A549 (cell line): ENCODE data around the gene CPLX1.

Experiments
- E2F6 ChIP-seq: IDR thresholded peaks from 2 replicates; pipeline ENCODE4 v1.6.1; 2012; ENCODE audit warnings: low read depth, borderline replicate concordance
- MAZ ChIP-seq: fragments of 150-350 bp; IDR thresholded peaks from 2 replicates; pipeline ENCODE4 v1.6.1; 2014; ENCODE audit warnings: antibody characterized with exemption, low read depth, low read length, borderline replicate concordance
- RCOR1 ChIP-seq: fragments of 150-350 bp; IDR thresholded peaks from 2 replicates; pipeline ENCODE4 v1.6.1; 2014; ENCODE audit warnings: antibody characterized with exemption, low read length, low read depth
- REST ChIP-seq: fragments of 200-600 bp; sonication (generic); IDR thresholded peaks from 2 replicates; pipeline ENCODE4 v1.6.1; 2016; ENCODE audit warnings: antibody characterized with exemption, mild to moderate bottlenecking, moderate library complexity

DNA sequence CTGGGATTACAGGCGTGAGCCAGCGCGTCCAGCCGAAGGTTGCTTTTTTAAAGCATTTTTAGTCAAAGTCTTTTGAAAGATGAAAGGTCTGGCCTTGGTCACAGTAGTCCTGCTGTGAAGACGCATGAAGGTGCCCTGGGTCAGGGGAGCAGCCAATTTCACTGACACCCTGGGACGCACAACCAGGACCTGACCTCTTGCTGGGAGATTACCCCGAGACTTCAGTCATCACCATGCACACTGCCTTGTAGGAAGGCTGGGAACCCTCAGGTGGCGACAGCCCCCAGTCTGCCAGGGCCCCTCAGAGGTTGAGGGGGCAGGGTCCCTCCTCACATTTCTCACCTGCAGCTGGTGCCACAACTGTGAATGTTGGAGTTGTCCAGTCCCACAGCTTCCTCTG lies 53.2 kb downstream of the CPLX1 start:
- TF ChIP-seq RCOR1 (no peak), E2F6 (no peak), MAZ (no peak), REST (no peak)
